Kidney glomerular epithelial cell (primary cell): ENCODE measurements around the gene CHERP.
"Not testable (repeated sequence)": the region's sequence is repeated elsewhere in the genome, so short reads cannot be mapped to it uniquely, and the experiment has no call there.

Experiments used
- DNase-seq: peaks from one replicate; lab custom pipeline; 2025; lab: John Stamatoyannopoulos, UW

CHERP gene

GRCh38 chr19:16543734-16544133 lies 1.5 kb upstream of the CHERP start:
- not testable (repeated sequence) for DNase-seq

GRCh38 chr19:16542910-16543472 lies 754 bp upstream of the CHERP start:
- no peak for DNase-seq

GRCh38 chr19:16541526-16542044 lies 652 bp downstream of the CHERP start:
- DNase-seq, result no peak

- no peak for DNase-seq
These were observed 1.3 kb downstream of the CHERP start for GRCh38 chr19:16540948-16541347.

GRCh38 chr19:16537111-16537510 lies 5.1 kb downstream of the CHERP start:
- no peak for DNase-seq

- DNase-seq, result no peak
These were observed 6.1 kb downstream of the CHERP start for GRCh38 chr19:16536130-16536529.

- DNase-seq, result no peak
These were observed 6.9 kb downstream of the CHERP start for GRCh38 chr19:16535381-16535780.

GRCh38 chr19:16532440-16533234 lies 9.6 kb downstream of the CHERP start:
- DNase-seq, result no peak

- DNase-seq, result no peak
These were observed 10.9 kb downstream of the CHERP start for GRCh38 chr19:16531380-16531669.

- no peak for DNase-seq
These were observed 11.5 kb downstream of the CHERP start for GRCh38 chr19:16530540-16531379.

GRCh38 chr19:16529466-16530144 lies 12.6 kb downstream of the CHERP start:
- no peak for DNase-seq

GRCh38 chr19:16527971-16528521 lies 14.2 kb downstream of the CHERP start:
- DNase-seq, result no peak

- no peak for DNase-seq
These were observed 14.8 kb downstream of the CHERP start for GRCh38 chr19:16527334-16527935.

- no peak for DNase-seq
These were observed 16.3 kb downstream of the CHERP start for GRCh38 chr19:16525751-16526481.

GRCh38 chr19:16524991-16525734 lies 17.1 kb downstream of the CHERP start:
- DNase-seq, result no peak

- DNase-seq, result no peak
These were observed 19.5 kb downstream of the CHERP start for GRCh38 chr19:16522559-16523377.

GRCh38 chr19:16521715-16522289 lies 20.4 kb downstream of the CHERP start:
- no peak for DNase-seq

GRCh38 chr19:16520986-16521624 lies 21.1 kb downstream of the CHERP start:
- DNase-seq, result no peak
